Stimulated activated CD8-positive, alpha-beta memory T cell treated with anti-CD3 and anti-CD28 coated beads, Interleukin-15, amount 100 ng/mL, for 1 hour (primary cell): ENCODE results near the gene N4BP2L1.

Source experiments
- DNase-seq: peaks from one replicate; pipeline ENCODE4 v3.0.0-alpha.2; 2020; ENCODE audit warnings: low read depth

Gene N4BP2L1

DNA sequence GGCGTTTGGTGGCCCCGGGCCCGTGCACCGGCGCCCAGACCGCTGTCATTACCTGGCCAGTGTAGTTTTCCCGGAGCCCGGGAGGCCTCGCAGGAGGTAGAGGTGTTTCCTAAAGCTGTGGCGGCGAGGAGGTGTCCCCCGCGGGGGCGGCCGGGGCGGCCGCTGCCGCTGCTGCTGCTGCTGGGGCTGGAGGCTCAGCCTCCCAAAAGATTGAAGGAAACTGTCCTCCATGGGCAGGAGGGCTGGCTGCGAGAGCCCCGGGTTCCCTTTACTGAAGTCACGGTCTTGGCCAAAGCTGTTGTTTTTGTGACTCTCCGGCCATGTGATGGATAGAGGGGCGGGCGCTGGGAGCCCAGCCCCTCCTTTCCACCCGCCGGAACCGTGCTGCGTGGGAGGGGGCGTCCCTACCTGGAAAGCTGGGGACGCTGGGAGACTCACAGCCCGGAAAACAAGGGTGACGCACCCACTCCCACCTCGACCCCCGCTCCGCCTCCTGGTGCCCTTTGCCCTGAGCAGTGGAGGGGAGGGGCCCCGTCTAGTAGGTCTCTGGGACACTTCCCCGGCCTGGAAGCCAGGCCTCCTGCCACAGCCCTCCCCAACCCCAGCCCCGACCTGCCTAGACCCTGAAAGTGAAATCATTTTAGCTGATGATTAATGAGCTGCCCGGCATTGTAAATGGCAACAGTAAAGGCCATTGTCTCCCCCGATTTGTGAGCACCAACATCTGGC lies at the start of gene N4BP2L1:
Gene N4BP2L1, minus strand, starts transcription at position 279 of the 729 bp plus-strand sequence. Its CDS starts 48 bp downstream, at position 231.
- peak; percentile 66 for DNase-seq

DNA sequence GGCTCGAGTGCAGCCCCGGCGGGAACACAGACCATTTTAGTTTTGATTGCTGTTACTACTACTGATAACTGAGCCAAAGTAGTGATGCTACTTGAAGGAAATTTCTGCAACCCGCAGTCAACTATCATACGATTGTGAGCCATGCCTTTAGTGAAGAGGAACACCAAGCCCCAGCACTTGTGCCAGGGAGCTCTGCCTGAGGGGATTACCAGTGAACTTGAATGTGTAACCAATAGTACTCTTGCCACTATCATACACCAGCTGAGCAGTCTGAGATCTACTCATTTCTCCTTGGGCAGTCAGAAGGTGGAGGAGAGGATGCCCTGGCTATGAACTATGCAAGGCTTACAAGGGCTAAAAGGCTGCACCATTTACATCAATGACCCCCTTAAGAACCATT lies 49.0 kb upstream of the N4BP2L1 start:
- no peak for DNase-seq

DNA sequence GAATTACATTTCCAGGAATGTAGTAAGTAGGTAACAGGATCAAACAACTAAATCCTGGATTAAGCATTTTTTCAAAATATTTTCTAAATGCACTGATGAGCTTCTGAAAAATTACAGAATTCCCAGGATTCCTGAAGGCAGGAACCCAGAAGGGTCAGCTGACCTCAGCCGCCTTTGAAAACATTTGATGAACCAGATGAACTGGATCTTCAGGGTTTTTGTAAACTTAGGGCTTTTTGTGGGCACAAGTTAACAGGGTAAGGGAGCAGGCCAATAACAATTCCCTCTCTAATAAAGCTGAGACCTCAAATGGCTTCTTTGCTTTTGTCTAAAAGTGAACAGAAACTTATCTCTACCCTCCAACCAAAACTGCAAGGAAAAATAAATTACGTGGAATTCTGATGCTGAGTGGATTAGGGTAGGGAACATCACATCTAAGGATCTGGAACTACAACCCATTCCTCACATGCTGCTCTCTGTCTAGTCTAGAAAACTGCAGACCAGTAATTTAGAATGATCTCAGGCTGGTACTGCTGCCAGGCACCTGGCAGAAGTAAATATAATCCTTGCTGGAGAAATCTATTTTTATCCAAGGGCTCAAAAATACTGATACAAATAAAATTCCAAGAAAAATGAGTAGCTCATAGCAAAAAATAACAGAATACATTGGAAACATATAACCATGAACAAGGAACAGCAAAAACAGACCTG lies 48.2 kb upstream of the N4BP2L1 start:
- no peak for DNase-seq

DNA sequence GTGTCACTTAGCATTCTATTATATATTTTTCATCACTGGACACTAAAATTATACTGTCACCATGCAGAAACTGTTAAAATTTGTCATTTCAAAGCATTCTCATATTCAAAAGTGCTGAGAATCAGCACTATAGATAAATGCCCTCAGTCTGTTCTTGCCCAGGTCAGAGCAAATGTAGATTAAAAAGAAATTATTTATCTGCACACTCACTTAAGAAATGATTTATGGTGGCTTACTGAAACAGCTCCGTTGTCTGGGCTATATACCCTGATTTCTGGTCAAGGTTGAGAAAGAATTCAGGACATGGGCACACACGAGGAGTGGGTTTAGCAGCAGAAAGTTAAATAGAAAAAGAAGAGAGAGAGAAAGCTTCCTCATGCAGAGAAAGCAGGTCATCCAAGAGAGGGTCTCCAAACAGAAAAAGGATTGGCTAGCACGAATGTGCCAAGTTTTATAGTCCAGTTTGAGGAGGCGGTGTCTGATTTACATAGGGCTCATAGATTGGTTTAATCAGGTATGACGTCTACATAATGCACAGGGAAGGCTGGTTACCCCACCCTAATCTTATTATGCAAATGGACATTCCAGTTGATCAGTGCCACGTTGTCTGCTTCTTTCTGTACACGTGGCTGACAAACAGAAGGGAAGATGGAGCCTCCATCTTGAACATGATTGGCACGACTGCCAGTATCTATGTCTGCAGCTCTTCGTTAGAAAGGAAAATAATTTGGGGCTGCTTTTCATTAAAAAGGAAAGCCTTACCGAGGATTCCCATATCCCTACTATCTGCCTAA lies 47.3 kb upstream of the N4BP2L1 start:
- DNase-seq = no peak

DNA sequence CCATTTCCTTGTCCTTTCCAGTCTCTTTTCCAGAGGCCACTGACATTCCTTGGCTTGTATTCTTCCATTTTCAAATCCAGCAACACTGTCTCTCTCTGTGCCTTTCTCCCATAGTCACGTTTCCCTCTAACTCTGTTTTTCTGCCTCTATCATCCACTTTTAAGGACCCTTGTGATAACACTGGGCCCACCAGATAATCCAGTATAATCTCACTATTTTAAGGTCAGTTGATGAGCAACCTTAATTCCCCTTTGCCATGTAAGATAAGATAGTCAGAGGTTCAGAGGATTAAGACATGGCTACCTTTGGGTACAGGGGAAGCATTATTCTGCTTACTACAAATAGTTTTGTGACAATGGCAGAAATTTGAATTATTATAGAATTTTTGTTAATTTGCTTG lies 45.7 kb upstream of the N4BP2L1 start:
- DNase-seq = no peak

DNA sequence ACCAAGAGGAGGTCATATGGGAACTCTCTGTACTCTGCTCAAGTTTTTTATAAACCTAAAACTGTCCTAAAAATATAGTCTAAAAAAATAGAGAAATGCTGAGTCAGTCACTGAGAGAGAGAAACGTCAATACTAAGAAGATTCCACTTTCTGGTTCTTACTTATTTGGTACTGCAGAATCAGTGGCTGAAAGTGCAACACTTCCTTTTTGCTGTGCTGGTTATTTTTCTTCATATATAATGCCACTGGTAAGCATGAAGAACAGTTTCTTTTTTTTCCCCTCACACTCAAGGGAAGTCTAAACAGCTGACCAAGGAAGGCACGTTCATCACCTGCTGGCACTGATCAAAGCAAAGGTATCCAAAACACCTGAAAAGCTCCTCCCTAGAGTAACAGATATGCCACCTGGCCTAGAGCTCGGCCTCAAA lies 44.3 kb upstream of the N4BP2L1 start:
- no peak for DNase-seq

DNA sequence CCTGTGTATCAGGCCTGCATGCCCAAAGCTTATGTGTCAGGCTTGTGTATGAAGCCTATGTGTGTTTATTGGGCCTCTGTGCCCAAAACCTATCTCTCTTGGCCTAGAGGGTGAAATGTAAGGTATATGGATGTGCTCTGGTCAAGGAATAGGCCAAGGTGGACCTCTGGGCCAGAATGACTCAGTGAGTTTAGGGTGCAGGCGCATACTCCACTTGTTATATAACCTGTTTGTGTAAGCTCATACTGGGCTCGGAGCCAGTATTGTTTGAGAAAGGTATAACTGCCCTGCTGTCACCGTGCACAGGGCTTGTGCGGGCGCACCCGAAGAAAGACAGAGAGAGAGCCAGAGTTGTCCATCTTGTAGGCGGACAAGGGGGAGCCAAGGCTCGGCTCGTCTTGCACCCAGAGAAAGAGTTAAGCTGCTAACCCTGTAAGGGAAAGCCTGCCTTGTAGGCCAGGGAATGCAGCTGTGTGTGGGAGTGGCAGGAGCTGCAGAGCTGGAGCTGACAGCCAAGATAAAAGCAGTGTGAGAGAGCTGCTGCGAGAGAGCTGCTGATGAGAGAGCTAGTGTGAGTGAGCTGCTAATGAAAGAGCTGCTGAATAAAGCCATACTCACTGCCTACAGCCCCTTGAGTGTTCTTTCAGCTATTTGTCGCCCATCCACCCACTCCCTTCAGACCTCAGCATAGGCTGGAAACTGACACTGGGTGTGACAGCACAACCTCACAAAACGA lies 43.4 kb upstream of the N4BP2L1 start:
- DNase-seq = no peak

DNA sequence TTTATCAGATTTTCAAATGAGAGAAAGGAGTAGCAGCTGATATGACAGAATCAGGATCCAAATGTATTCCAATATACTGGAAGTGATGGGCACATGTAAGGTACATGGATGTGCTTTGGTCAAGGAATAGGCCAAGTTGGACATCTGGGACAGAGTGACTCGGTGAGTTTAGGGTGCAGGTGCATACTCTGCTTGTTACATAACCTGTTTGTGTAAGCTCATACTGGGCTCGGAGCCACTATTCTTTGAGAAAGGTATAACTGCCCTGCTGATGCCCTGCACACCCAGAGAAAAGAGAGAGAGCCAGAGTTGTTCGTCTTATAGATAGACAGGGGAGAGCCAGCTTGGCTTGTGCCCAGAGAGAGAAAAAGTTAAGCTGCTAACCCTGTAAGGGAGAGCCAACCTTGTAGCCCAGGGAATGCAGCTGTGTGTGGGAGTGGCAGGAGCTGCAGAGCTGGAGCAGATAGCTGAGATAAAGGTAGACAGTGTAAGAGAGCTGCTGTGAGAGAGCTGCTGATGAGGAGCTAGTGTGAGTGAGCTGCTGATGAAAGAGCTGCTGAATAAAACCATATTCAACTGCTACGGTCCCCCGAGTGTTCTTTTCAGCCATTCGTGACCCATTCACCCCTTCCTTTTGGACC lies 40.7 kb upstream of the N4BP2L1 start:
- DNase-seq = no peak

DNA sequence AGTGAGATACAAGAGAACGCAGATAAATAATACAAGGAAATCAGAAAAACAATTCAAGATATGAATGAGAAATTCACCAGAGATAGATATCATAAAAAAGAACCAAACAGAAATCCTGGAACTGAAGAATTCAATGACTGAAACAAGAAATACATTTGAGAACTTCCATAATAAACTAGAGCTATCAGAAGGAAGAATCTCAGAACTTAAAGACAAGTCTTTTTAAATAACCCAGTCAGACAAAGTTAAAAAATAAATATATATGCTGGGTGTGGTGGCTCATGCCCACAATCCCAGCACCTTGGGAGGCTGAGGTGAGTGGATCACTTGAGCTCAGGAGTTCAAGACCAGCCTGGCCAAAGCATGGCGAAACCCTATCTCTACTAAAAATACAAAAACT lies 28.7 kb upstream of the N4BP2L1 start:
- no peak for DNase-seq

DNA sequence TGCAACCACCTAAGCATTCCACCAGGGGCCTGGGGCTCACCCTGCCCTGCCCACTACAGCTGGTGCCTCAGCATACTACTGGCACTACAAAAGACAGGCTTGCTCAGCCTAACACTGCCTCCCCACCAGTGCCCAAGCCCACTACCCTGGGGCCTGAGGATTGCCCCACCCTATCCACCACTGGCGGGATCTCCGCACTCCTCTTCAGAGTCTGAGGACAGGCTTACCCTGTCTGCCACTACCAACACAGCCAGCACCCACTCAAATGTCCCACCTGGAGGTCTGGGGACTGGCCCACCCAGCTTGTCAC lies 27.6 kb upstream of the N4BP2L1 start:
- no peak for DNase-seq

DNA sequence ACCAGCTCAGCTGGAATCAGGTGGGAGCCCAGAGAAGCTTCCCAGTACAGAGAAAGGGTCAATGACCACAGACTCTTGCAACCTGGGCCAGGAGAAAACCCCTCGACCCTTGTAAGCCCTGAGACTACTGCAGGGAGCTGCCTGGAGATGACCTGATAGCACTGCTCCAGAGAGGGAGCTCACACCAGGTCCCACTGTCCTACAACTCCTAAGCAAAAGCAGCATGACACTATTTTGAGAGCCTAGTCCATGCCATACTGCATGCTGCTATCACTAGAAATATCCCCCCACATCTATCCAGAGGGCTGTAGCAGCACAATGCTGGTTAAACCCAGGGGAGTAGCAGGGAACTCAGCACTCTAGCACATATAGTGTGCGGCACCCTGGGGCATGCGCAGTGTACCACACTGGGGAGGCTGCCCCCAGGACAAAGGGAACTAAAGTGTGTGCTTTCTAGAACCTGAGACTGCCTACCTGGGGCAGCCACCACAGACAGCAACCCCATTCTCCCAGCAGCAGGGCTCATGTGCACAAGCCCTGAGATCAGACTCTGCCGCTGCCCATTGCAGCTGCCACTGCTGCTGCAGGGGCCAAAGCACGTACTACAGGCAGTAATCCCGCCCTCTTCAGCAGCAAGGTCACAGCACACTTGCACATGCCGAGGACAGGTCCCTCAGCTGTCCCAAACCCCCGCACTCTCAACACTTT lies 27.1 kb upstream of the N4BP2L1 start:
- no peak for DNase-seq

DNA sequence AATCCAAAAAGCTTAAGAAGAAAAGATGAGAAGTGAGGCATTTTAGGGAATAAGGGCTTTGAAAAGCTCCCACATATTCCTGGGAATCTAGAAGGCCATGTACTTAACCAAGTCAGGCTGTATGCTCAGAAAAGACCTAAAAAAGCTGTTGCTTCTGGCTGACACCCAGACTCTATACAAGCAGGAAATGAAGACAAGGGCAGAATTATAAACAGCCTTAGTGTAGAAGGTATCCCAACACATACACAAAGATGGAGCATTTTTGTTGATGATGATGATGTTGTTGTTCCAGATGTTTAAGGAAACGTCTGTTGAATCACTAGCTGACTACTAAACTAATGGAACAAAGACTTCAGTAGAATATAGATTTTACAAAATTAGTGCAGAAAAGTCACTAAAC lies 26.1 kb upstream of the N4BP2L1 start:
- no peak for DNase-seq

DNA sequence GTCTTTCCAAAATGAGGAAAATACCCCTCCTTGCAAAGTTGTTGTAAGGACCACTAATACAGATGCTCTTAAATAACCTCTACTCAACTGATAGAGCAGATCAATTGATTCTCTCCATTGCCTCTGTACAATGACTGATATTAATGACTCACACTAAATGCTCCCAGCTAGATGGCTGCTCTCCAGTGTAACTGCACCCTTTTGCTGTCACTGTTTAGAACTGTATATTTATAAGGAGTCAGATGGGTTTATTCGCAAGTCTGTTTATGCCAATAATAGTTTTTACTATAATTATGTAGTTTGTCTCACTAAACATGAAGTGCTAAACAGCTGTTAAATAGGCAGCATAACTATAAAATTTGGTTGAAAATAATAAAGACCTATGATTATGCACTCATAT lies 21.0 kb upstream of the N4BP2L1 start:
- DNase-seq = no peak

DNA sequence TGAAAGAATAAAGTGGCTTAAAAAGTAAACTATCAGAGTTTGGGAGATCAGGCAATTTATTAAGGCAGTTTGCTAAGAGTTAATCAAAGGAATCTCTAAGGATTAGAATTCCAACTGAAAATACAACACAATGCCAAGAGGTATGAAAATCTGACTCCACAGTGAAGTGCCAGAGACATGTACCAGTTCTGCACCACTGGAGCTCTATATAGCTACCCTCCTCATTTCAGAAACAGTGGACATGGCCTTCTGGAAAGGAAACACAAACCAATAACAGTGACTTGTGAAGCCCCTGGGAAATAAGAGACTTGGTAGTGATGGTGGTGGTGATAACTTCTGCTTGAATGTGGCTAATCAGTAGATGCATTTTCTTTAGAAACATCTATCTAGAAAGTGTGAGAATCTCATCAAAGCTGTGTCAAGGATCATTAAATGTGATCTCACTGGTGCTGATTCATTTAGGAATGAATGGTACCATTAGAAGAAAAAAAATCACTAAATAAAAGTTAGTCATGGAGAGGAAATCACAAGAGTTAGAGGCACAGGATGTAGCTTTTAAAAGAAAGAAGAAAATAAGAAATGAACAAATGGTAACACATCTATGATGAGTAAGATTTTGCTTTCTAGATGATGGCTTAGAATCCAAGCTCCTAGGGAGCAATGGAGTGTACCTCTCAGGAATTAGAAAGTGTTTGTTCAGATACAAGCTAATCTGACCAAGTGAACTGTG lies 20.1 kb upstream of the N4BP2L1 start:
- no peak for DNase-seq

DNA sequence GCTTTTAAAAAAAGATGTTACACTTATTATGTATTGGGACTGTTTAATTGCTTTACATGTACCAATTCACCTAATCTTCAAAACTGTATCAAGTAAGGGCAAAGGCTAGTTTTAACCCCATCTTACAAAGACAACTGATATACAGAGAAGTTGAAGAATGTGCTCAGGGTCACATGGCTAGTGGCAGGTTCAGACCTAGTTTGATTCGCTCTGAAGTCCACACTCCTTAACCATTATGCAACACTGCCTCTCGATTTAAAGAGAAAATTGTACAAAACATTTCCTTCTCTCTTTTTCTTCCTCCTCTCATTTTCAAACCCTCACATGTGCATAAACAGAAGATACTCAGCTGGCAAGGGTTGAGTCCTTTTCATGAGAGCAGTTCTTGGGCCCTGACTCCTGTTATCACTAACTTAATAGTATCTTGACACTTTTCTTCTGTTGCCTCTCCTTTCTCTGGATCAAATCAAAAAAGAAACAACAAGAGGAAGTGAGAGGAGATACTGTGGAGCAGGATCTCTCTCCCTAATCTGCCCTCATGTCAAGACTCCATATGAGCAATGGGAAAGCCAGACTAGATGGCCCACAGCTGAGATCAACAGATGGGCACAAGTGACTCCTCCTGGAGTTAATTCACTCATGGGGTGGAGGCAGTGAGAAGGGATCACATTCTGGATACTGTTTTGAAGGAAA lies 19.0 kb upstream of the N4BP2L1 start:
- no peak for DNase-seq

DNA sequence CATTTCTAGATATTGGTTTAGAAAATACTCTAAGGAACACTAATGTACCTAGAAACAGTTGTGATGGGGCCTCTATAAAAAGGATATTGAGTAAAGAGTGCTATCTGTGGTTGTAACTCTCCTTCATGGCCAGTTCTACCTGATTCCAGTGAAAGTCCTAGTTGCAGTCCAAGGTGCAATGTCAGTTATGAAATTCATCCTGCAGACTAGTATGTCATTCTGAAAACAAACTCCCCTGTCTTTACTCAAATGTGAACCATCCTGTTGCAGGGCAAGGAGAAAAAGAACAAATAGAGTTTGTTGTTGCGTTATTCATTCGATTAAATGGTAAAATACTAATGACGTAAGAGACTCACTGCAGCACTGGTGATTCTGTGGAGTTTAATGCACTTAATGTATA lies 18.3 kb upstream of the N4BP2L1 start:
- no peak for DNase-seq

DNA sequence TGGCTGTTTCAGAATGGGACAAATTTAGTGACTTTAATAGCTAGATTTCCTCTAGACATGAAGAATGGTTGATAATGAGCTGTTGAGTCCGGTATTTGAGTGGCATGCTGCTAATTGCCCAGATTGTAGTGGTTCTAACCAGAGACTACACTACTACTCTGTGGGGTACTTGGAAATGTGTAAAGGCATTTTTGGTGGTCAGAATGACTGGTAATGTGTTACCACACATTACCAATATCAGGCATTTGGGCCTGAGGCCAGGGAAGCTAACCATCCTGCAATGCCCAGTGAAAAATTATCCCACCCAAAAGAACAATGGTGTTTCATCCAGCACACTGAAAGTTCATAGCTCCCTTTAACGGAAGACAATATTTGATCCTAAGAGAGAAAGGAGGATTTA lies 17.5 kb upstream of the N4BP2L1 start:
- DNase-seq = no peak

DNA sequence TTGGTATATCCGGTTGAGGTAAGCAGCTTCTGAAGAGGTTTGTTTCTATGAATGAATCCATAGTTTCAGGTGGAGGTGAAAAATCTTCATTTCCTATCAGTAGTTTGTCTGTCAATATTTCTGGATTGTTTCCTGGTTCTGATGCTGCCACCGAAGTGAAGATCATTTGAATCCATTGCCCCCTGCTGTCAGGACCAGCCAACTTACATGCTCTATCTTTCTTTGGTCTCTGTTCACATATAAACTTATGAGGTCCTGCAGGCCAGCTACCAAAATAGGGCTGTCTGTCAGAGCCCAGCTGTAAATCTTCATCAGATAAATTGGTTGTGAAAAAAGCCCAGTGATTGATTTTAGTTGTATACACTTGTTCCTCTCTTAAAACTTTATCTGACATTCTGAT lies 15.2 kb upstream of the N4BP2L1 start:
- DNase-seq = no peak

DNA sequence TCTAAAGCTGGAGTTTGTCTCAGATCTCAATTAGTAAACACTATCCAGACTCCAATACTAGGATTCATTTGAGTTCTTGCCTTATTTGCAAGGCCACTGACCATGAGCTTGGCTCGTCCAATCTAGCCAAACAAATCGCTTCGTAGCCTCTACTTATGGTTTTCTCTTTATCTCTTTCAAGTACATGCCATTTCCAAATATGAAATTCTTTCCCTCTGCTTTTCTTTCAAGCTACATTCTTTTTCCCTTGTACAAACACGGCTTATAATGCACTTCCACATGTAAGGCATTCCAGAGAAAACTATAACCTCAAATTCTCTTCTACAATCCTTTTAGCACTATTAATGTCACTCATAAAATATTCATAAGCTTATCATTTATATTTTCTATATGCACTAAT lies 10.9 kb upstream of the N4BP2L1 start:
- DNase-seq = no peak

DNA sequence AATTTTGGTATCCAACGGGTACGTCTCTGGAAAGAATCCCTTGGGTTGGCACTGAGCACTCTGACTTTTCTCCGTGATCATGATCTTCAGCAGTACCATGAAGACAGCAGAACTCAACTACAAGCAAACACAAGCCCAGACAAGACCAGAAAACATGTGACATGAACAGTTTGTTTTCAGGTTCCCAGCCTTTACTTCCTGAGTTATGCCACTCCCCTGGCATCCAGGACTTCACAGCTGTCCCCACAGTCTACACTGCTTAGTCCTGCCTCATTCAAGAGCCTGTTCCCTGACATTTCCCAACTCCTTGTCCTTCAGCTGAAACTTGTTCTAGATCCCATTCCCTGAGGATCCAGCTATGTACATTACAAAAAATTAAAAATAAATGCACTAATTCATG lies 4.9 kb upstream of the N4BP2L1 start:
- no peak for DNase-seq
